HepG2 (cell line): Measurements from ENCODE around the gene SERTAD3. TPM values are rescaled to one million over a fixed set of nuclear protein-coding genes. Genes with fewer than 3 reads are reported as not detected.

Experiments
- ZBTB40 ChIP-seq, 2 experiments: fragments of 450-650 bp in 1 of 2; sonication (generic) in 1 of 2; formaldehyde crosslinking in 1 of 2; IDR thresholded peaks; 2 replicates each; pipeline versions ENCODE4 v1.6.1 to v1.8.0; 2016 to 2022; ENCODE audit warnings: antibody characterized with exemption in 1 of 2, mild to moderate bottlenecking in 1 of 2, missing genetic modification reagents in 1 of 2
- polyA plus RNA-seq, 8 experiments: library from polyadenylated mRNA; depleted of rRNA in 3 of 8; stranded (reverse) in 7 of 8; unstranded in 1 of 8; fragments of >200 nt; fragmentation: Illumina TruSeq in 4 of 8; extraction: Trizol in 4 of 8; gene quantifications; 2 replicates each; pipeline versions ENCODE4 v1.2.1 to v1.2.3, GENCODE V29; 2011 to 2016; ENCODE audit warnings: low read depth in 4 of 8, missing spikeins in 1 of 8, mixed read lengths in 1 of 8; ENCODE audit not compliant: insufficient read depth in 1 of 8
- total RNA-seq, 5 experiments: library from RNA; depleted of rRNA; stranded (reverse); fragments of >200 nt; fragmentation: Illumina TruSeq; extraction: Trizol; gene quantifications; 2 replicates each; pipeline ENCODE4 v1.2.3, GENCODE V29; 2016; ENCODE audit warnings: low read depth in 1 of 5

SERTAD3 gene
- total and polyA plus RNA-seq, 2 of the 13 experiments (the other 11 are each of a cell fraction or from before 2014, with no cell fraction given): 9.6 to 16.9 TPM

GRCh38 chr19:40444825-40445312, 734 bp upstream of the SERTAD3 start (continued):
- TF ChIP-seq ZBTB40 (IDR thresholded peaks at IDR 0.05) (no peak), ZBTB40 (CRISPR knock-in tag; IDR thresholded peaks at IDR 0.05) (no peak)
- TF ChIP-seq, all 625 proteins: peak for 27
